MCF 10A (cell line): ENCODE measurements around the gene SSX2IP. TPM values are rescaled to one million over a fixed set of nuclear protein-coding genes. Genes with fewer than 3 reads are reported as not detected.

Experiments used
- BruUV-seq: library from RNA; stranded (reverse); fragments of 400-500 nt; replicated peaks from 2 replicates; lab custom pipeline; 2021; lab: Mats Ljungman, UMichigan
- CTCF ChIA-PET: fragments of 300-600 bp; sonication (Branson Sonifier 250); formaldehyde crosslinking; extraction: SDS; loops from one replicate; lab custom pipeline; 2021; ENCODE audit warnings: antibody characterized with exemption, inconsistent platforms; lab: Yijun Ruan, JAX
- POLR2A ChIA-PET: fragments of 300-600, 350-650 bp; sonication (Branson Sonifier 250); formaldehyde crosslinking; extraction: SDS; loops from one replicate; lab custom pipeline; 2020; ENCODE audit warnings: antibody characterized with exemption, inconsistent platforms; lab: Yijun Ruan, JAX
- DNase-seq: peaks from one replicate; pipeline ENCODE4 v3.0.0-alpha.2; 2018; ENCODE audit not compliant: unreplicated experiment
- H3K27ac Mint-ChIP-seq: one replicate; pipeline ENCODE4 v1.8.0; 2022; ENCODE audit warnings: mild to moderate bottlenecking, low read depth, mixed read lengths; ENCODE audit not compliant: unreplicated experiment
- H3K27me3 Mint-ChIP-seq: one replicate; pipeline ENCODE4 v1.8.0; 2022; ENCODE audit warnings: mixed read lengths; ENCODE audit not compliant: insufficient read depth, unreplicated experiment
- H3K36me3 Mint-ChIP-seq: one replicate; pipeline ENCODE4 v1.8.0; 2022; ENCODE audit warnings: mild to moderate bottlenecking, moderate library complexity, mixed read lengths; ENCODE audit not compliant: insufficient read depth, unreplicated experiment
- H3K4me1 Mint-ChIP-seq: one replicate; pipeline ENCODE4 v1.8.0; 2022; ENCODE audit warnings: mixed read lengths; ENCODE audit not compliant: insufficient read depth, unreplicated experiment
- H3K4me3 Mint-ChIP-seq: one replicate; pipeline ENCODE4 v1.8.0; 2022; ENCODE audit warnings: mild to moderate bottlenecking, moderate library complexity, mixed read lengths; ENCODE audit not compliant: unreplicated experiment
- H3K9me3 Mint-ChIP-seq: one replicate; pipeline ENCODE4 v1.8.0; 2022; ENCODE audit warnings: mixed read lengths; ENCODE audit not compliant: unreplicated experiment
- intact Hi-C: fragments of 100-400 bp; cut with micrococcal nuclease; formaldehyde crosslinking; loops from 2 replicates; pipeline ENCODE4 v1.14.1; 2022
- total RNA-seq: library from RNA; stranded (reverse); gene quantifications from 2 replicates; pipeline ENCODE4 v1.2.3, GENCODE V29; 2022
- TF ChIP-seq, protein P1 (sequence below): fragments of 200-600 bp; IDR thresholded peaks from one replicate; pipeline ENCODE4 v1.8.0; 2022; ENCODE audit warnings: antibody characterized with exemption, mild to moderate bottlenecking; ENCODE audit not compliant: unreplicated experiment

The SSX2IP gene
- total RNA-seq, 1 experiment from 2014 or later = 19.4 TPM

DNA sequence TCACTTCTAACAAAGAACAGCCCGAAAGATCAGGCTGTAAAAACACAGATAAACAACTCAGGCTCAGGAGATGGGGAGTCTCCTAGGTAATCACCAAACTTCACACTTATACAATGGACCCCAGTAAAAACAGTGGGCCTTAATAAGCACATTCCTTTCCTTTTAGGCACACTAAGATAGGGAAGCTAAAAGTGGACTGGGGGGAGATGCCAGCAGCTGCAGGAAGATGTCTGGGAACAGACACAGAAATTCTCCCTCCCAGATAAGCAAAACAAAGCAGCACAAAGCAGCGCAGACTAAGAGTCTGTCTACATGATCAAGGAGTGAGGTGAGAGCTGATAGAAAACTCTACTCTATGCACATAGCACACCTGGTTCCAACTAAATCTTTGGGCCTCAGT, 87.0 kb downstream of the SSX2IP start:
- Mint-ChIP-seq H3K27ac (no peak overlapping the region), H3K9me3 (peaks cover 14% of the 10 kb centered on the region), H3K36me3 (no peaks in the 10 kb centered on the region), H3K4me1 (peaks cover 29% of the 10 kb centered on the region), H3K27me3 (no peaks in the 10 kb centered on the region), H3K4me3 (peak overlapping the region; percentile 73)
- CTCF ChIA-PET = interaction anchor here (0.6 to 3.5 kb wide), 13 partner anchors 9 to 447 kb away, joined by 3 to 12 read pairs (median 4); partner anchors contain the start of gene CTBS
- DNase-seq = no peak
- intact Hi-C loops = no loop called here
- TF ChIP-seq, protein P1, sequence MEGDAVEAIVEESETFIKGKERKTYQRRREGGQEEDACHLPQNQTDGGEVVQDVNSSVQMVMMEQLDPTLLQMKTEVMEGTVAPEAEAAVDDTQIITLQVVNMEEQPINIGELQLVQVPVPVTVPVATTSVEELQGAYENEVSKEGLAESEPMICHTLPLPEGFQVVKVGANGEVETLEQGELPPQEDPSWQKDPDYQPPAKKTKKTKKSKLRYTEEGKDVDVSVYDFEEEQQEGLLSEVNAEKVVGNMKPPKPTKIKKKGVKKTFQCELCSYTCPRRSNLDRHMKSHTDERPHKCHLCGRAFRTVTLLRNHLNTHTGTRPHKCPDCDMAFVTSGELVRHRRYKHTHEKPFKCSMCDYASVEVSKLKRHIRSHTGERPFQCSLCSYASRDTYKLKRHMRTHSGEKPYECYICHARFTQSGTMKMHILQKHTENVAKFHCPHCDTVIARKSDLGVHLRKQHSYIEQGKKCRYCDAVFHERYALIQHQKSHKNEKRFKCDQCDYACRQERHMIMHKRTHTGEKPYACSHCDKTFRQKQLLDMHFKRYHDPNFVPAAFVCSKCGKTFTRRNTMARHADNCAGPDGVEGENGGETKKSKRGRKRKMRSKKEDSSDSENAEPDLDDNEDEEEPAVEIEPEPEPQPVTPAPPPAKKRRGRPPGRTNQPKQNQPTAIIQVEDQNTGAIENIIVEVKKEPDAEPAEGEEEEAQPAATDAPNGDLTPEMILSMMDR = no peak
- BruUV-seq = no TSS peak
- POLR2A ChIA-PET = interaction anchor here (0.8 to 3.4 kb wide), 9 partner anchors 10 to 161 kb away, joined by 3 to 61 read pairs (median 5); partner anchors contain the start of genes CTBS, GNG5 and SPATA1

DNA sequence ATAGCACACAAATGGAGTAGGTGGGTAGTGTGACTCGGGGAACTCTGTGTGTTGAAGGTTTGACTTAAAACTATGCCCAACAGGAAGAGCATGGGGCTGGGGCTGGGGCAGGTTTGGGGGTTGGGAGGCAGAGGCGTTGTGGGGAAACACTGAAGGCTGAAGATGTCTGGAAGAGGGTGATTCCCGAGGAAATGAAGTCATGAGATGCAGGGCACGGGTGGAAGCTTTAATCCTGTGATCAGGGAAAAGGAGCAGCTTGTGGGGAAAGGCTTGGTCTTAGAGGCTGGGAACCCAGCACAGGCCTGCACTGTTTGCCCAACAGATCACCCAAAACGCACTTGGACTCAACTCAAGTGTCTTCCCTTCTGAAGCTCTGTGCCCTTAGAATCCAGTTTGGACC, 89.5 kb downstream of the SSX2IP start:
- ChIA-PET POLR2A (interaction anchor here (1.4 to 2.2 kb wide), 2 partner anchors 14 to 27 kb away, joined by 4 to 16 read pairs; partner anchors contain the start of gene CTBS), CTCF (interaction anchor here (1.0 to 2.7 kb wide), 3 partner anchors 8 to 159 kb away, joined by 3 to 7 read pairs (median 3); no protein-coding TSS in a partner anchor)
- intact Hi-C loops = no loop called here
- TF ChIP-seq, protein P1 = no peak
- BruUV-seq = no TSS peak
- peaks cover 29% of the 10 kb centered on the region for H3K4me1 Mint-ChIP-seq
- H3K27ac Mint-ChIP-seq = no peak overlapping the region
- no peaks in the 10 kb centered on the region for H3K36me3 Mint-ChIP-seq
- H3K4me3 Mint-ChIP-seq = no peak overlapping the region
- peaks cover 3% of the 10 kb centered on the region for H3K9me3 Mint-ChIP-seq
- DNase-seq = no peak
- H3K27me3 Mint-ChIP-seq = no peaks in the 10 kb centered on the region

DNA sequence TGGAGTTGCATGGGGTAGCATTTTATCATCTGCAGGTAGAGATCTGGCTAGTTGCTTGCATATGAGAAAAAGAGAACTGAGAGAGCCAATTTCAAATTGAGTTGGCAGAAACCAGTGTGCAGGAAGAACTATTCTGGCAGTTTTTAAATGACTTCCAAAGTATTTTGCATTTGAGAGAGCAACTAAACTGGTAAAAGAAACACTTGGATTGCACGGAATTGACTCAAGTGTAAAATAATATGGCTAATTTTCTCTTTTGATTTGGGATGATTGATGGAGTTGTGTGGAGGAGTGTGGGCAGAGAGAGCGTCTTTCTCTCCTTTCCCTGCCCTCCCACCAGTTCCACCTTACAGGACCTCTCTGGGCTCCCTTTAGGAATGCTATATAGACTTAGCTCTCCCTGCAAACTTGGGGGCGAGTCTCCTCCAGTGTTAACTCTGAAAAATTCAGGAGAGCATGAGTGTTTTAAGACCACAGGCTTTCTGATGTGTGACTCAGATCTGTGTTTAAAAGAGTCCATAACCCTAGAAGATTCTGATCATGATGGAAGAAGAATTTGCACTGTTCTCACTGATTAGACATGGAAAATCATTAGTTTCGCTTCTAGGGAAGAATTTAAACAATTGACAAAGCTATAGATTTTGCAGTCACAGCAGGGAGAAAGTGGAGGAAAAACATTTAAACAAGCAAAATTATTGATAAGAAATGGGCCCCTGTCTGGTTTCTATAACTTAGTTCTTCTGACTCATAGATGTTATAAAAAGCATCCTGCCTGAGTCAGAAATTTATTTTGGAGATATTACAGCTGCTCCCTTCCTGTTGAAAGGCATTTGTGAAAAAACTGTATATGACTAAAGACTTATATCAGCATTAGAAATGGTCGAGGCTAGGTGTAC, 91.2 kb downstream of the SSX2IP start:
- intact Hi-C loops = no loop called here
- Mint-ChIP-seq H3K27me3 (no peaks in the 10 kb centered on the region), H3K4me1 (peaks cover 23% of the 10 kb centered on the region), H3K4me3 (peak overlapping the region; percentile 41), H3K36me3 (no peaks in the 10 kb centered on the region), H3K9me3 (no peaks in the 10 kb centered on the region), H3K27ac (peak overlapping the region; percentile 87)
- DNase-seq = peak; percentile 36
- POLR2A ChIA-PET = interaction anchor here (0.8 to 2.2 kb wide), 3 partner anchors 12 to 119 kb away, joined by 3 to 16 read pairs (median 4); partner anchors contain the start of gene CTBS
- TF ChIP-seq, protein P1 = no peak
- CTCF ChIA-PET = interaction anchor here (0.7 to 0.9 kb wide), 2 partner anchors 21 to 339 kb away, joined by 3 to 7 read pairs; no protein-coding TSS in a partner anchor
- BruUV-seq = no TSS peak

DNA sequence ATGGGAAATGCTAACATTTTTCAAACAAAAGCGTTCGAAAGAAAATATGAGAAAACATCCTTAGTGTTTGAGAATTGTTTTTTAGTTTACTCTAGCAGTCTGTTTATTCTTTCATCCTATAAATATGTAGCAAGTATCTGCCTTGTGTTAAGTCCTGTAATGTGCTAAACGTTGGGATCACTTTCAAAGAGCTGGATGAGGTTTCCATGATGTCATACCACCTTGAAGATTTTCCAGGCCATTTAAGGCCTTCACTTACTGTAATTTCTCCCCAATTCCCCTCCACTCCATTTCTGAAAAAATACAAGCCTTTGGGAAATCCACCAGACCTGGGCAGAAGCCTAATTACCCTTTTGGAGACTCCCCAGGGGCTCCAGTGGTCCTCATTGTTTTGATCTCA, 91.8 kb downstream of the SSX2IP start:
- Mint-ChIP-seq H3K36me3 (no peaks in the 10 kb centered on the region), H3K27ac (no peak overlapping the region), H3K4me3 (no peak overlapping the region), H3K9me3 (no peaks in the 10 kb centered on the region), H3K27me3 (no peaks in the 10 kb centered on the region), H3K4me1 (peaks cover 17% of the 10 kb centered on the region)
- TF ChIP-seq, protein P1 = no peak
- intact Hi-C loops = no loop called here
- BruUV-seq = no TSS peak
- CTCF ChIA-PET = interaction anchor here (0.9 kb wide), 1 partner anchor 22 kb away, joined by 3 read pairs; no protein-coding TSS in a partner anchor
- DNase-seq = no peak
- POLR2A ChIA-PET = interaction anchor here (0.8 to 2.2 kb wide), 2 partner anchors 24 to 119 kb away, joined by 3 to 16 read pairs; partner anchors contain the start of gene CTBS
